Measurements from ENCODE around the gene SULT2B1.
A peak's percentile ranks its signal among the peaks of the same experiment; 100 is the strongest.

SULT2B1 gene

DNA sequence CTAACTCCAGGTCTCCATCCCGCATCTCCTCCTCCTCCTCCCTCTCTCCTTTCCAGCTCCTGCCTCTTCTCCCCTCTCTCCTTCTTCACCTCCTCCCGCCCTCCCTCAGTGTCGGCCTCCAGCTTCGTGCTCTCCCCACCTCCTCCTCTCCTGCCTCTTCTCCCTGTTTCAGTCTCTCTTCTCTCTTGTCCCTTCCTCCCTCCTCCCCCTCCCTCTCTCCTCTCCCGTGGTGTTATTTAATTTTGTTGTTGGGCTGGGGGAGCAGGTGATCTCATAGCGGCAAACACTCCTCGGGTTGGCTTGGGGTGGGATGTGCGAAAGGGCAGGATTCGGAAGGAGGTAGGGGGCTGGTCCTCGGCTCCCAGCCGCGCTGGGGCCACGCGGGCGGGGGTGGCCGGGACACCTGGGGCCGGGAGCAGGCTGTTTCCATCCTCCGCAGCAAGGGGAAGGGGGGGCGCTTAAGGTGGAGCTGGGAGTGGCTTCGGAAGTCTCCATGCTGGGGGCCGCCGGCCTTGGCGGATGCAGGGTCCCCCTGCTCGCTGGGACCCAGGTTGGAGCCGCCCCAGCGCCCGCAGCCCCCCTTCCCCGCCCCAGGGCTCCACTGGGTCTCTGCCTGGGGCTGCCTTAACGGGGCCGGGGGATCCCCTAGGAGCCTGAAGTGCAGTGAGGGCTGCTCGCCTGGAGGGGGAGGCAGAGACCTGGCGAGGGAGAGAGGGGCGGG, 94.2 kb downstream of the SULT2B1 start, which contains the start of gene CA11:
CA11 (minus strand) TSS at position 187 of the 721 bp plus-strand sequence. CDS start 555 bp downstream, outside the sequence.
- Histone ChIP-seq H3K4me3 (ENCODE audit: low read length) (peak within 1 kb of the TSS; percentile 57), H3K4me1 (ENCODE audit: low read length) (peaks cover 7% of the 10 kb centered on the region; the same call in 1 of the 2 replicates), H2AFZ (ENCODE audit: low read length) (peak within 1 kb of the TSS; percentile 68), H4K20me1 (ENCODE audit: insufficient read depth, low read length) (no peaks in the 10 kb centered on the region), H3K9me3 (replicated peaks; ENCODE audit: insufficient read depth, low read length) (no peaks in the 10 kb centered on the region), H3K9ac (ENCODE audit: low read length) (peak within 1 kb of the TSS; percentile 62), H3K4me2 (ENCODE audit: low read depth, low read length) (peak within 1 kb of the TSS; percentile 81), H3K79me2 (ENCODE audit: low read length) (no peaks in the 10 kb centered on the region), H3K27ac (ENCODE audit: low read length) (no peak within 1 kb of the TSS; the same call in 1 of the 2 replicates), H3K9me2 (replicated peaks; ENCODE audit: insufficient read depth, low read length) (no peaks in the 10 kb centered on the region), H3K27me3 (replicated peaks; ENCODE audit: insufficient read depth, low read length) (peaks cover 37% of the 10 kb centered on the region), H3F3A (ENCODE audit: insufficient read depth, low read length) (no peaks in the 10 kb centered on the region; the same call in 1 of the 2 replicates), H3K36me3 (replicated peaks; ENCODE audit: insufficient read depth, low read length) (no peaks in the 10 kb centered on the region)
- TF ChIP-seq EZH2 (optimal IDR thresholded peaks at IDR 0.05; ENCODE audit: low read depth, low read length) (no peak), EZH2phosphoT487 (IDR thresholded peaks at IDR 0.05; ENCODE audit: low read length) (no peak)
- TF ChIP-seq, protein P1, sequence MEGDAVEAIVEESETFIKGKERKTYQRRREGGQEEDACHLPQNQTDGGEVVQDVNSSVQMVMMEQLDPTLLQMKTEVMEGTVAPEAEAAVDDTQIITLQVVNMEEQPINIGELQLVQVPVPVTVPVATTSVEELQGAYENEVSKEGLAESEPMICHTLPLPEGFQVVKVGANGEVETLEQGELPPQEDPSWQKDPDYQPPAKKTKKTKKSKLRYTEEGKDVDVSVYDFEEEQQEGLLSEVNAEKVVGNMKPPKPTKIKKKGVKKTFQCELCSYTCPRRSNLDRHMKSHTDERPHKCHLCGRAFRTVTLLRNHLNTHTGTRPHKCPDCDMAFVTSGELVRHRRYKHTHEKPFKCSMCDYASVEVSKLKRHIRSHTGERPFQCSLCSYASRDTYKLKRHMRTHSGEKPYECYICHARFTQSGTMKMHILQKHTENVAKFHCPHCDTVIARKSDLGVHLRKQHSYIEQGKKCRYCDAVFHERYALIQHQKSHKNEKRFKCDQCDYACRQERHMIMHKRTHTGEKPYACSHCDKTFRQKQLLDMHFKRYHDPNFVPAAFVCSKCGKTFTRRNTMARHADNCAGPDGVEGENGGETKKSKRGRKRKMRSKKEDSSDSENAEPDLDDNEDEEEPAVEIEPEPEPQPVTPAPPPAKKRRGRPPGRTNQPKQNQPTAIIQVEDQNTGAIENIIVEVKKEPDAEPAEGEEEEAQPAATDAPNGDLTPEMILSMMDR (IDR thresholded peaks at IDR 0.05; ENCODE audit: low read length) = peak; percentile 79
- DNase-seq = peak; percentile 82

DNA sequence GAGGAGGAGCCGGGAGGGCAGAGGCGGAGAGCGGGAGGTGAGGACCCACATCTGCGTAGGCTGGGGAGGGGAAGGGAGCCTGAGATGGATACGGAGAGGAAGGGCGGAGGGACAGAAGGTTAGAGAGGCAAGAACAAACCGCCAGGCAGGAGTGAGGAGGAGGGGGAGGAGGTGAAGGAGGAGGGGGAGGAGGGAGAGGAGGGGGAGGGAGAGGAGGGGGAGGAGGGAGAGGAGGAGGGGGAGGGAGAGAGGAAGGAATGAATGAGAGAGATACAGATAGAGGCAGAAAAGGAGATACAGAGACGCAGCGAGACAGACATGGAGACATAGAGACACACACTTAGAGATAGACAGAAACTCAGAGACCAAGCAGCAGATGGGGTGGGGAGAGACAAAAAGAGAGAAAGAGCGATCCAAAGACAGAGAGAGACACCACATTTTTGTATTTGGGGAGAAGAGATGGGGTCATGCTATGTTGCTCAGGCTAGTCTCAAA, 94.8 kb downstream of the SULT2B1 start:
- no peak for DNase-seq
- Histone ChIP-seq H3F3A (ENCODE audit: insufficient read depth, low read length) (no peaks in the 10 kb centered on the region; the same call in 1 of the 2 replicates), H3K4me3 (ENCODE audit: low read length) (peak overlapping the region; percentile 57), H2AFZ (ENCODE audit: low read length) (peak overlapping the region; percentile 68), H3K27me3 (replicated peaks; ENCODE audit: insufficient read depth, low read length) (peaks cover 32% of the 10 kb centered on the region), H3K9me2 (replicated peaks; ENCODE audit: insufficient read depth, low read length) (no peaks in the 10 kb centered on the region), H3K4me2 (ENCODE audit: low read depth, low read length) (peak overlapping the region; percentile 81), H3K9me3 (replicated peaks; ENCODE audit: insufficient read depth, low read length) (no peaks in the 10 kb centered on the region), H3K27ac (ENCODE audit: low read length) (no peak overlapping the region), H3K79me2 (ENCODE audit: low read length) (no peaks in the 10 kb centered on the region), H3K4me1 (ENCODE audit: low read length) (peaks cover 7% of the 10 kb centered on the region; the same call in 1 of the 2 replicates), H3K36me3 (replicated peaks; ENCODE audit: insufficient read depth, low read length) (no peaks in the 10 kb centered on the region), H3K9ac (ENCODE audit: low read length) (no peak overlapping the region), H4K20me1 (ENCODE audit: insufficient read depth, low read length) (no peaks in the 10 kb centered on the region)
- TF ChIP-seq EZH2phosphoT487 (IDR thresholded peaks at IDR 0.05; ENCODE audit: low read length) (no peak), EZH2 (optimal IDR thresholded peaks at IDR 0.05; ENCODE audit: low read depth, low read length) (no peak)
- TF ChIP-seq, protein P1 (IDR thresholded peaks at IDR 0.05; ENCODE audit: low read length) = no peak

DNA sequence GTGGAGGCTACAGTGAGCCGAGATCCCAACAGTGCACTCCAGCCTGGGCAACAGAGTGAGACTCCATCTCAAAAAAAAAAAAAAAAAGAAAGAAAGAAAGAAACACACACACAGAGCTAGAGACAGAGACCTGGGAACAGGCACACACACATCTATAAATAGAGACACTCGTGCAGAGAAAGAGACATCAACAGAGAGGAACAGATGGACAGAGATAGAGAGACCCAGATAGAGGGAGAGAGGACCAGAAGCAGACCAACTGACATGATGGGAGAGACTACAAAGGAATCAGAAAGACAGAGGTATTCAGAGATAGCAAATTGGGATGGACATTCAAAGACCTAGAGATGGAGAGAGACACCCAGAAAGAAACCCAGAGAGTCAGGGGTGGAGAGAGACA, 96.2 kb downstream of the SULT2B1 start:
- no peak for DNase-seq
- no peaks in the 10 kb centered on the region for H4K20me1 ChIP-seq (ENCODE audit: insufficient read depth, low read length)
- no peak overlapping the region for H3K9ac ChIP-seq (ENCODE audit: low read length)
- H3K79me2 ChIP-seq (ENCODE audit: low read length) = no peaks in the 10 kb centered on the region
- TF ChIP-seq EZH2phosphoT487 (IDR thresholded peaks at IDR 0.05; ENCODE audit: low read length) = no peak
- TF ChIP-seq, protein P1 (IDR thresholded peaks at IDR 0.05; ENCODE audit: low read length) = no peak
- TF ChIP-seq EZH2 (optimal IDR thresholded peaks at IDR 0.05; ENCODE audit: low read depth, low read length) = no peak
- H2AFZ ChIP-seq (ENCODE audit: low read length) = no peak overlapping the region
- no peak overlapping the region for H3K4me3 ChIP-seq (ENCODE audit: low read length)
- H3K4me1 ChIP-seq (ENCODE audit: low read length) = peaks cover 7% of the 10 kb centered on the region; the same call in 1 of the 2 replicates
- H3F3A ChIP-seq (ENCODE audit: insufficient read depth, low read length) = no peaks in the 10 kb centered on the region; the same call in 1 of the 2 replicates
- H3K9me3 ChIP-seq (replicated peaks; ENCODE audit: insufficient read depth, low read length) = no peaks in the 10 kb centered on the region
- no peak overlapping the region for H3K4me2 ChIP-seq (ENCODE audit: low read depth, low read length)
- H3K9me2 ChIP-seq (replicated peaks; ENCODE audit: insufficient read depth, low read length) = no peaks in the 10 kb centered on the region
- no peak overlapping the region for H3K27ac ChIP-seq (ENCODE audit: low read length)
- H3K36me3 ChIP-seq (replicated peaks; ENCODE audit: insufficient read depth, low read length) = no peaks in the 10 kb centered on the region
- peaks cover 18% of the 10 kb centered on the region for H3K27me3 ChIP-seq (replicated peaks; ENCODE audit: insufficient read depth, low read length)
